Fibroblast of lung (primary cell): ENCODE measurements around the gene KBTBD6. TPM values are rescaled to one million over a fixed set of nuclear protein-coding genes. Genes with fewer than 3 reads are reported as not detected.
A peak's percentile ranks its signal among the peaks of the same experiment; 100 is the strongest.
"Not testable (repeated sequence)": the region's sequence is repeated elsewhere in the genome, so short reads cannot be mapped to it uniquely, and the experiment has no call there.

Source experiments
- DNase-seq, 2 donors: peaks; one replicate each; pipeline versions ENCODE4 v3.0.0 to v3.0.0-alpha.2; 2010; ENCODE audit warnings: low read depth in 2 of 2
- H2AFZ ChIP-seq: 2 replicates; pipeline ENCODE4 v1.5.1; 2012; ENCODE audit warnings: low read length, control low read depth, inconsistent platforms
- H3K27ac ChIP-seq: 2 replicates; pipeline ENCODE4 v1.5.1; 2011; ENCODE audit warnings: low read length, control low read depth; ENCODE audit not compliant: insufficient read depth
- H3K27me3 ChIP-seq: 2 replicates; pipeline ENCODE4 v1.5.1; 2011; ENCODE audit warnings: mild to moderate bottlenecking, low read length; ENCODE audit not compliant: control insufficient read depth, insufficient read depth
- H3K36me3 ChIP-seq: 2 replicates; pipeline ENCODE4 v1.5.1; 2011; ENCODE audit warnings: low read length; ENCODE audit not compliant: control insufficient read depth, insufficient read depth
- H3K4me1 ChIP-seq: 2 replicates; pipeline ENCODE4 v1.5.1; 2011; ENCODE audit warnings: low read length; ENCODE audit not compliant: control insufficient read depth, insufficient read depth; ENCODE audit errors: extremely low read depth
- H3K4me2 ChIP-seq: 2 replicates; pipeline ENCODE4 v1.5.1; 2011; ENCODE audit warnings: low read length, control low read depth; ENCODE audit not compliant: insufficient read depth; ENCODE audit errors: extremely low read depth
- H3K4me3 ChIP-seq, 4 experiments: fragments of 200-600 bp in 1 of 4; sonication (generic) in 1 of 4; replicated peaks in 1 of 4; 2 replicates each; pipeline ENCODE4 v1.5.1; 2011 to 2016; ENCODE audit warnings: low read length in 4 of 4, low read depth in 3 of 4, mild to moderate bottlenecking in 3 of 4, control low read depth in 2 of 4, inconsistent platforms in 1 of 4, mixed read lengths in 1 of 4; ENCODE audit not compliant: insufficient read depth in 1 of 4; ENCODE audit errors: control extremely low read depth in 1 of 4
- H3K79me2 ChIP-seq: 2 replicates; pipeline ENCODE4 v1.5.1; 2012; ENCODE audit warnings: mild to moderate bottlenecking, low read length, inconsistent platforms; ENCODE audit not compliant: control insufficient read depth, insufficient read depth
- H3K9ac ChIP-seq: 2 replicates; pipeline ENCODE4 v1.5.1; 2011; ENCODE audit warnings: mild to moderate bottlenecking, low read length, control low read depth; ENCODE audit not compliant: insufficient read depth
- H3K9me3 ChIP-seq: 2 replicates; pipeline ENCODE4 v1.5.1; 2012; ENCODE audit warnings: low read depth, low read length; ENCODE audit not compliant: control insufficient read depth, insufficient read depth
- H4K20me1 ChIP-seq: 2 replicates; pipeline ENCODE4 v1.5.1; 2011; ENCODE audit warnings: low read length; ENCODE audit not compliant: control insufficient read depth, insufficient read depth; ENCODE audit errors: extremely low read depth
- CTCF ChIP-seq, 2 donors: IDR thresholded peaks in 1 of 2; conservative IDR thresholded peaks in 1 of 2; 1 replicate in 1 of 2; 2 replicates in 1 of 2; pipeline ENCODE4 v1.5.1; 2011 to 2012; ENCODE audit warnings: low read length in 2 of 2, control low read depth in 1 of 2, inconsistent platforms in 1 of 2, low read depth in 1 of 2, mild to moderate bottlenecking in 1 of 2
- EZH2 ChIP-seq: IDR thresholded peaks from 2 replicates; pipeline ENCODE4 v1.5.1; 2012; ENCODE audit warnings: low read length, control low read depth, mild to moderate bottlenecking; ENCODE audit errors: missing control alignments
- polyA plus RNA-seq, 2 donors: library from polyadenylated mRNA; depleted of rRNA in 1 of 2; stranded (reverse) in 1 of 2; unstranded in 1 of 2; fragments of >200 nt; gene quantifications; 2 replicates each; pipeline ENCODE4 v1.2.1, GENCODE V29; 2011 to 2012; ENCODE audit warnings: missing spikeins in 1 of 2
- total RNA-seq: library from RNA; depleted of rRNA; stranded (reverse); fragments of >200 nt; gene quantifications from 2 replicates; pipeline ENCODE4 v1.2.1, GENCODE V29; 2014

KBTBD6 gene
- total and polyA plus RNA-seq, 2 donors (not counting 1 experiment from before 2014, with no cell fraction given) = 6.7 to 12.4 TPM

GRCh38 chr13:41136396-41137031 lies 3.9 kb upstream of the KBTBD6 start:
- H3K4me3 ChIP-seq = no peak overlapping the region
- H3K79me2 ChIP-seq = peaks cover 3% of the 10 kb centered on the region
- H4K20me1 ChIP-seq = no peaks in the 10 kb centered on the region
- peaks cover 2% of the 10 kb centered on the region for H3K4me1 ChIP-seq
- H3K27me3 ChIP-seq = no peaks in the 10 kb centered on the region
- no peak overlapping the region for H2AFZ ChIP-seq
- H3K4me2 ChIP-seq = no peak overlapping the region
- DNase-seq = no peak
- H3K9ac ChIP-seq = no peak overlapping the region
- no peak overlapping the region for H3K27ac ChIP-seq
- TF ChIP-seq CTCF (conservative IDR thresholded peaks at IDR 0.05 in 1 of 2, IDR thresholded peaks at IDR 0.05 in 1 of 2; ENCODE audit: low read depth in 1 of 2, low read length in 2 of 2) (no peak), EZH2 (no peak)
- H3K36me3 ChIP-seq = no peaks in the 10 kb centered on the region
- H3K9me3 ChIP-seq = no peaks in the 10 kb centered on the region

GRCh38 chr13:41133951-41134350 lies 1.3 kb upstream of the KBTBD6 start:
- no peaks in the 10 kb centered on the region for H4K20me1 ChIP-seq
- H3K27ac ChIP-seq = no peak overlapping the region
- peak overlapping the region; percentile 73 for H3K4me2 ChIP-seq

GRCh38 chr13:41131660-41132511 lies 716 bp downstream of the KBTBD6 start:
- H3K27ac ChIP-seq = peak overlapping the region; percentile 72
- not testable (repeated sequence) for H3K36me3 ChIP-seq, DNase-seq, H3K27me3 ChIP-seq, H4K20me1 ChIP-seq, H3K9me3 ChIP-seq, H3K4me1 ChIP-seq
- H3K4me3 ChIP-seq = peak overlapping the region; percentile 48 to 95 (median 64)
- H3K9ac ChIP-seq = peak overlapping the region; percentile 58
- peak overlapping the region; percentile 82 for H3K4me2 ChIP-seq
- H3K79me2 ChIP-seq = peaks cover 13% of the 10 kb centered on the region
- peak overlapping the region; percentile 77 for H2AFZ ChIP-seq

More at GRCh38 chr13:41133951-41134350, 1.3 kb upstream of the KBTBD6 start:
- Histone ChIP-seq H3K4me1 (peaks cover 2% of the 10 kb centered on the region), H3K27me3 (no peaks in the 10 kb centered on the region), H3K79me2 (peaks cover 13% of the 10 kb centered on the region), H2AFZ (no peak overlapping the region), H3K9ac (no peak overlapping the region), H3K36me3 (no peaks in the 10 kb centered on the region), H3K4me3 (no peak overlapping the region), H3K9me3 (no peaks in the 10 kb centered on the region)
- TF ChIP-seq CTCF (conservative IDR thresholded peaks at IDR 0.05 in 1 of 2, IDR thresholded peaks at IDR 0.05 in 1 of 2; ENCODE audit: low read depth in 1 of 2, low read length in 2 of 2) = no peak
- TF ChIP-seq EZH2 = no peak
- DNase-seq = no peak

GRCh38 chr13:41131189-41131588 lies 1.4 kb downstream of the KBTBD6 start:
- H3K9me3 ChIP-seq, H3K4me1 ChIP-seq, H3K4me2 ChIP-seq, H4K20me1 ChIP-seq, H2AFZ ChIP-seq, H3K27ac ChIP-seq, H3K36me3 ChIP-seq, H3K27me3 ChIP-seq, H3K9ac ChIP-seq, DNase-seq: not testable (repeated sequence)
- peak overlapping the region in 2 of 4 experiments; percentile 28 to 58 for H3K4me3 ChIP-seq
- peaks cover 13% of the 10 kb centered on the region for H3K79me2 ChIP-seq
